ENCODE data around the gene IFNA6.
A peak's percentile ranks its signal among the peaks of the same experiment; 100 is the strongest.

The IFNA6 gene

DNA sequence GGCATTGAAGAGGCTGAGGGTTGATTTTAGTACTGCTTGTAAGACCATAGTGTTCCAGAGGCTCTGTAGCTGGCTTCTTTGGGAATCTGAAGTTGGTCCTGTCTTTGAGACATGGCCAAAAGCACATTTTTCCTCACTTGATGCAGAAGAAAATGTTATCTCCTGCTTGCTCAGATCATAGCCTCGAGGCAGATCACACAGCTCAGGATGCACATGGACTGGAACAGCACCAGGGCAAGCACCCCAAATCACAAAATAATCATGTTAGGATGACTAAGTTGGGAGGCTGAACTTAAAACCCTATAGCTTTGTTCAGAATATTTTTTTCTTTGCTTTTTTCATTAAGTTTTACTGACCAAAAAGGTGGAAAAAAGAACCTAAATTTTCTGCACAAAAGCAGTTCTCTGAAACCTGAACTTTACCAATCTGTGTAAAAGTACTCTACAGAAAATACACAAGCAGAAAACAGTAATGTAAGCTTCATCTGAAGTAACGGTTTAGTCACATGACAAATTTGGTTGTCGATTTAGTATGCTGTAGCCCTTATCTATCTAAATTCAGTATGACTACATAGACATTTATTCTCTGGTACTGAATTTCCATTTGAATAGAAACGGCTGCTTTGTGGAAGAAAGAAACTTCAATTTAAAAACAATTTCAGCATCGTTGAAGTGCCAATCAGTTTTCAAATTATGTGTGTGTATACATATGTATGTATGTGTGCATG is 18.8 kb downstream of the IFNA6 start:
- no peak for DNase-seq (ENCODE audit: low spot score)

DNA sequence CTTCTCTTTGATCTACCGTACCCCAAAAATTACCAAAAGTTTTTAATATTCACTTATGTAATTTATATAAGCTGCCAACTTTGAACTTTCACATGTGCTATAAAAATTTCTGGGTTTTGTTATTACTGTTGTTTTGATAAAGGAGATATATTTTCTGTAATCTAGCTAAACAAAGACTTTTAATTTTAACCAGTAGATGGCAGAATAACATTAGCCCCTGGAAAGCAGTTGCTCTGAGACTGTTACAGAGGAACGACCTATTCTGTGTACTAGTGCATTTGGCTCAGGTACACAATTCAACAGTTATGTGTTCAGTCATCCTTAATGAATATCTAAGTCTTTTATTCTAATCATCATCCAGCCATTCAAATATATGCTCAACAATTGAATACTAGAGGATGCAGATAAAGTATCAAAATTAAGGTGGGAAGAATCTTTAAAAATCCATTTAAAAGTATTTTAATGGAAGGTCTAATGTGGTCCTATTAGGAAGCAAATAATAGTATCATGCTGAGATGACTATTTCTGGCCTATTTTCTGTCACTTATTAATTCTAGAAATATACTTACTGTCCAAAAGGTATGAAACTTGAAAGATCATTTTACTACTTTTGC is 24.1 kb downstream of the IFNA6 start:
- DNase-seq (ENCODE audit: low spot score) = peak; percentile 62

DNA sequence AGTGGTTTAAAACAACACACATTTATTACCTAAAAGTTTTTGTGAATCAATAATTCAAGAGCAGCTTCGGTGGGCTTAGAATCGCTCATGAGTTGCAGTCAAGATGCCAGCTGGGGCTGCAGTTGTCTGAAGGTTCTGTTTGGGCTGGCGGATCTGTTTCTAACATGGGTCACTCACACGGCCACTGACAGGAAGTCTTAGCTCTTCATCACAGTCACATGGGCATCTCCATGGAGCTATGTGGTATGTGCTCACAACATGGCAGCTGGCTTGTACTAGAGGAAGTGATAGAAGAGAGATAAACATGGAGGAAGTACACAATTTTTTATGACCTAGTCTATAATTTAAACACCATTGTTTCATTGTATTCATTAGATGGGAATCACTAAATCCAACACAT is 26.6 kb downstream of the IFNA6 start:
- DNase-seq (ENCODE audit: low spot score) = no peak

DNA sequence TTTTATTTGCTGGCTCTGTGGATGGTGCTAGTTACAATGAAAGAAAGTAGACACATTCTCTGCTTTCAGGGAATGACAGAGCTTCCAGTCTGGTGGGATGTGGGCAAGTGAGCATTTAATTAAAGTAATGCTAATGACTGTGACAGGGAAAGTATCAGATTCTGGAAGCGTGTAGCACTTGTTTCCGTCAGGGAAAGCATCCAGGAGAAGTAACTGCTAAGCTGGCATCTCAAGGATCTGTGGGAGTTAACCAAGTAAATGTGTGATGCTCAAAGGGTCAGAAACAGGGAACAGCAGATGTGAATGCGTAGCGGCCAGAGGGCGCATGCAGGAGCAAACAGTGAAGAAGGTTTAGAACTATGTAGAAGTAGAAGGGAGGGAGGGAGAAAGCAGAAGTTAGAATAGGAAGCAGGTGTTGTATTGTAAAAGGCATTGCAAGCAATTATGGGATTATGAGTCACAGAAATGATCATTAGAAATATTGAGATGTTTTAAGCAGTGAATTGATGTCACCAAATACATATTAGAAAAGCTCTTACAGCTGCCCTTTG is 27.7 kb downstream of the IFNA6 start:
- DNase-seq (ENCODE audit: low spot score) = no peak

DNA sequence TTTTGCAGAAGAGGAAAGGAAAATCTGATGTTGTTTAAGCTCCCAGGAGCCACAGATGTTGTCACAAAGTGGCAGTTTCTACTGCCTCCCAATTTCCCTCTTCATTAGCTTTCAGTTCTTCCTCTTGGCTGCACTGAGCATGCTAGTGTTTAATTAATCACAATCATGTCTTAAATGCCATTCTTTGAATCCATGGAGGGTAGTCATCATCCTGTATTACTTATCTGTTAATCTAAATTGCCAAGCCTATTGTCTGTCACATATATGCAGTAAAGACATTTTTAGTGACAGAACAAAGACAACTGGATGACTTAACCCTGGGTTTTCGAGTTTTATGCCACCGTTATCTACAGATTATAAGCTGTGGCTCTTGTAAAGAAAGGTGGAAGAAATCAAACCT is 30.2 kb downstream of the IFNA6 start:
- DNase-seq (ENCODE audit: low spot score) = no peak

DNA sequence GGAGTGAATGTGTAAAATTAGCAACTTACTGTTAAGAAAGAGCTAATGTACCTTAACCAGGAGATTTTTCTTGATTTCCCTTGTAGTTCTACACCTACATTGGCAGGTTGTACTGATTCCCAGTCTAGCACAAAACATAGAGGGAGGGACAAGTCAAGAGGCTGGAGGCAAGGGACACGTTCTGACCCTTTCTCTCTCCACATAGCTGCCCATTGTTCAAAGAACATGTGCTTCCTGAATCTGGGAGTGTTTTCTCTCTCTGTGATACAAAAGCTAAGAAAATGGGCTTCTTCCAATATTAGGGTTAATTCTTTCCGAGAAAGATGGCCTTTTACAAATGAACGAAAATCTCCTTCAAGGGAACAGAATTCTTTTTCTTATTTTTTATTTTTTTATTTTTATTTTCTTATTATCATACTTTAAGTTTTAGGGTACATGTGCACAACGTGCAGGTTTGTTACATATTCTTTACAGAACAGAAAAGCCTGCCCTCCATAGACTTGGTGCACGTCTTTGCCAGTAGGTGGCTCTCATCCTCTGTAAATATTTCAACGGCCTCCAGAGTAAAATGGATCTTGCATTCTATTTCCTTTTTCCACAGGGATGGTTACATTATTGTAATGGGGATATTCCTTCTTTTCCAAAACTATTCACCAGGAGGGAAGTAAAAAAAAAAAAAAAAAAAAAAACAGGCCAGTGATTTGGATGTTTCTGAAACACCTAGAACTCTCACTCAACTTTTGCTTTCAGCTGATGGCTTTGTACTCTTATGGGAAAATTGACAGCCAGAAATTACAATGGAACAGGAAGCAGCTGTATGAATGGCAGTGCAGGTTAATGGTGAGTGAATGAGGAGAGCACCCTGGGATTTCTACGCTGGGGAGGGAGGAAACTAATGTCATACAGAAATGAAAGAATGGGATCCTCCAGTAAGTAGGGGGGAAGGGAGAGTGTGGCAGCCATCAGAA is 32.4 kb downstream of the IFNA6 start:
- peak; percentile 62 for DNase-seq (ENCODE audit: low spot score)

DNA sequence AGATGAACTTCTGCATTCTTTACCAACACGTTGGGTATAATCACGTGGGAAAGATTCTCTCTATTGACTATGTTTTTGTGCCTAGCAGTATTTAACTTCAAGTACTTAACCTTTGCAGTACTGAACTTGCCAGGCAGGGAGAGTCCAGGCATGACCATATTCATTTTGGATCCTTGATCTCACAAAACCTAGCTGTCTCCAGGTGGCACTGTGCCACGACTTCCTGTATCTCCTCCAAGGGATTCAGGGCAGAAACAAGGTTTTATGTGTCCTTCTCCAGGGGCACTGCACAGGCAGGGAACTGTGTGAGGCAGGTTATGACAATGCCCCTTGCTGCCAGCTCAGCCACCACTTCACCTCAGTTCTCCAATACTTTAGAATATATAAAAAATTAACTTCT is 33.8 kb downstream of the IFNA6 start:
- no peak for DNase-seq (ENCODE audit: low spot score)

DNA sequence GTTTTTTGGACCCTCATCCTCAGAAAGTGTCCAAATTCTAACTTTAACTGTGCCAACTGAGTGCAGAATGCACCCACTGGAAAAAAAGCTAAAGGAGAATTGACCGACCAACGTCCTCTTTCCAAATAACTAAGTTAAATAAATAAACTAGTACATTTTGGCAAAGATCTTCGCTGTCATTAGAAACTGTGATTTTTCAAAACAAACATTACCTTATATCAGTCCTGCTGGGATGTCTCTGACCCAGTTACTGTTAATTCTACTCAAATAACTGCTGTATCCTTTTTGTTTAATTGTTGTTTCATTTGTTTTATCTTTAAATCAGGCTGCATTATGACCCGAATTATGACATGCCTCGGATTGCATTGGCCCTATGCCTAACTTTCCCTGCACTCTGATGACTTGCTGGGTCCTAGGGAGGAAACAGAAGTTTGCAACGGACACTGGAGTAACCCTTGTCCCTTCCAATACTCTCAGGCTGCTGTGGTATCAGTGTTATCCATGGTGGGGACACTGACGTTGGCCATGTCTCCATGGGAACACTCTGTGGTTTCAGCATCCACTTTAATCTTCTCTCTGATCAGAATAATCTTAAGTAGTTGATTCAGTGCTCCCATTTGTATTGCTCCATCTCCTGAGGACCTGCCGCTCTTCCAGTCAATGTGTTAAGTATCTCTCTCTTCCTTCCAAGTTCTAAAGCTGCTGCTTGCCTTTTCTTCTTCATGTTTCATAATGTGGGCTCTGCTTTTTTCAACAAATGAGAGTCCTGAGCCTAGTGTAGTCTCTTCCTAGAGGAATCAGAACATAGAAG is 34.5 kb downstream of the IFNA6 start:
- no peak for DNase-seq (ENCODE audit: low spot score)

DNA sequence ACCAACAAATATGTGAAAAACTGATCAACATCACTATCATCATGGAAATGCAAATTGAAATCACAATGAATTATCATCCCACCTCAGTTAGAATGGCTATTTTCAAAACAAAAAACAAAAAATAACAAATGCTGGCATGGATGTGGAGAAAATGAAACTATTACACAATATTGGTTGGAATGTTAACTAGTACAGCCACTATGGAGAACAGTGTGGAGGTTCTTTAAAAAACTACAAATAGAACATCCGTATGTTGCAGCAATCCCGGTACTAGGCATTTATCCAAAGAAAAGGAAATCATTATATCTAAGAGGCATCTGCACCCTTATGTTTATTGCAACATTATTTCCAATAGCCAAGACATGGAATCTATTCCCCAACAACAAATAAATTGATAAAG is 36.5 kb downstream of the IFNA6 start:
- DNase-seq (ENCODE audit: low spot score) = no peak

DNA sequence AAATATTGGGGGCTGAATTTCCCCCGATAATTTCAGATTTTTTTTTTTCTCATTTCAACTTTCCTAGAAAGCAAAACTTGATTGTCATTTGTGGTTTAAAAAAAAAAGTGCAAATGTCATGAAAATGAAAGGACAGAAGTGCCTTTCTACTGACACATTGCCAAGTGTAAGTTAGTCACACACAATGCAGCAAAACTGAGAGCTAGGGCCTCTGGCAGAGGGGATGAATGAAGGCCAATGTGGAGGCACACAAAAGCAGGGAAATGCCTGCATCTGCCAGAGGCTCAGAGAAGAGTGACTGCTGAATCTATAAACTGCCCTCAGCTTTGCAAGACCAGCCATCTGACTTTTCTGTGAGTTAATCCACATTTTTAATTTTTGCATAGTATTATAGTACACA is 38.8 kb downstream of the IFNA6 start:
- DNase-seq (ENCODE audit: low spot score) = no peak

DNA sequence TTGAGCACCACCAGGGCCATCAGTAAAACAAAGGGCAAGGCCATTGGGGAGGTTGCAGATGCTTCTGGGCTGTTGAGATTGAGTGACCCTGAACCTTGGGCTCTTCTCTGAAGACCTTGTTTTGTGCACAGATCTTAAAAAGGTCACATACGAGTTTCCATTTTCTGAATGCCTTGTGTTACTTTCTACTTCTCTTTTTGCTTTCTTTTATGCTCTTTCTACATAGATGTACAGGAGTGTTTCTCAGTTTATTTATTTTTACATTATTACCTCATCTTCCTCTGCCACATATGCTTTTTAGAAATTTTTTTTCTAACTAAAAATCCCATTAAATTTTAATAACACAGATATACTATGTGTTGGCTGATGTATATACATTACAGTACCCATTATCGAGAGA is 45.5 kb downstream of the IFNA6 start, which contains the start of gene IFNA5:
IFNA5 (minus strand) TSS at position 101 of the 400 bp plus-strand sequence; CDS start at position 44, 57 bp downstream.
- DNase-seq (ENCODE audit: low spot score) = no peak

Measured in globus pallidus (tissue), 1 donor.